Bronchial smooth muscle cell (primary cell): ENCODE results near the gene SLAIN2. TPM values are rescaled to one million over a fixed set of nuclear protein-coding genes. Genes with fewer than 3 reads are reported as not detected.

Experiments used
- total RNA-seq: library from RNA; depleted of rRNA; stranded (reverse); fragments of >200 nt; gene quantifications from 2 replicates; pipeline ENCODE4 v1.2.1, GENCODE V29; 2014

Gene SLAIN2
- total RNA-seq, result 9.1 and 12.1 TPM in 2 replicates

DNA sequence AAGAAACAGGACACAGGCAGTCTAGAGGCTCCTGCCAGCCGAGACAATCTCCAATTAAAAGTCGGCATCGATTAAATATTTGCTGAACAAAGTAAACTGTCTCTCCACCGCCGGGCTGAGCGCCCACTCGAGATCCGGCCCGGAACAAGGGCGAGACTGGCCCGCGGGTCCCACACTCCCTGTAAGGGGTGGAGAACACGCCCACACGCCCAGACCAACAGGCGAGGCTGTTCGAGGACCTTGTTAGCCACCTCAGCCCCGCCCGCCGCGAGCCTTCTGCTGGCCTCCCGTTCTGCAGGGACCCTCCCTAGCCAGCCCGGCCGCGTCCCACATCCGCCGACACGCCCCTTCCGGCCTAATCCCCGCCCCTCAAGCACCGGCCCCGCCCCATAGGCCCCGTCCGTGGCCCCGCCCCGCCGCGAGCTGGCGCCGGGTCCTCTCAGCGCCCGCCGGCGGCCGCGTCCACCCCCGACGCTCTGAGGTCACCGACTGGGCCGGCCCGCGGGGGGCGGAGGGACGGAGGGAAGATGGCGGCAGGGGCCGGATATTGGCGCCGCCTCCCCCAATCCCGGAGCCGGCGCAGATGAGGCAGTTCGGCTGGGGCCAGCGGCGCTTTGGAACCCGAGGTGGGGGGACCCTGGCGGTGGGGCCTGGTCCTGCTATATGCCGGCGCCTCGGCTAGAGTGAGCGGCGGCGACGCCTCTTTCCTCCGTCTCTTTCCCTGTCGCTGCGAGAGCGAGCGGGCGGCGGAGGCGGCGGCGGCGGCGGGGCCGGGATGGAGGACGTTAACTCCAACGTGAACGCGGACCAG, at the start of gene SLAIN2:
Gene SLAIN2, plus strand, starts transcription at position 565 of the 811 bp plus-strand sequence. Its CDS starts 211 bp downstream, at position 776.

Other genes starting within 250 kb of the SLAIN2 start
- gene TXK, start 207.3 kb upstream of the SLAIN2 start, total RNA-seq, result 0.16 TPM in 1 of 2 replicates, not detected in the other
- gene TEC, start 71.7 kb upstream of the SLAIN2 start, total RNA-seq, result 0.60 and 0.79 TPM in 2 replicates
- not detected in 2 replicates for gene SLC10A4, start 141.8 kb downstream of the SLAIN2 start, total RNA-seq
- gene ZAR1, start 148.7 kb downstream of the SLAIN2 start, total RNA-seq, result not detected in 2 replicates